Body of pancreas (tissue), 4 donors: ENCODE measurements around the gene SLC6A13.

Source experiments
- POLR2A ChIP-seq, 3 donors: fragments of 450-650 bp; IDR thresholded peaks; one replicate each; pipeline ENCODE4 v1.6.1; 2016; ENCODE audit warnings: antibody characterized with exemption in 3 of 3, mild to moderate bottlenecking in 2 of 3
- TF ChIP-seq, protein P1 (sequence below), 7 experiments: fragments of 450-650 bp in 4 of 7; fragments of 200-600 bp in 3 of 7; sonication (generic) in 3 of 7; IDR thresholded peaks; one replicate each; pipeline ENCODE4 v1.5.1; 2016 to 2019; ENCODE audit warnings: antibody characterized with exemption in 7 of 7

DNA sequence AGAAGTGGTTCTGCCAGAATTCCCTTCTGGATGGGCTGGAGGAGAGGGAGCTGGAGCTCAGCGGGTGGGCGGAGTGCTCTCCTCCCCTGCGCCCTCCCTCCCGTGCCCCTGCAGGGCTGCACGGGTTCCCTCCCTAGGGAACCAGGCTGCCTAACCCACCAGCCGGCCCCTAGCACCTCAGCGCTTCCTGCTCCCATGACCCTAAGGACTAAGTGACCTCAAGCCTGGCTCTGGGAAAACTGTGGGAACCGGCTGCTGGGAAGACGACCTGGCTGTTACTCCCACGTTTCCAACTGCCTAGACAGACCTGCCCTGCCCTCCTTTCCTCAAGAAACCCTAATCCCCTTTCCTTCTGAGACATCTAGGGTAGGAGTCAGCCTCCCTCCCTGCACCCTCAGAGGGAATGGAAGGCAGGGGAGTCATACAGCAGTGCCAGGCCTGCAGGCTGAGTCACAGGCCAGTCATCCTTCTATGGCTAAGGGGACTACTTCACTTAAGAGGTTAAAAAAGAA lies 80.2 kb downstream of the SLC6A13 start:
- TF ChIP-seq, protein P1, sequence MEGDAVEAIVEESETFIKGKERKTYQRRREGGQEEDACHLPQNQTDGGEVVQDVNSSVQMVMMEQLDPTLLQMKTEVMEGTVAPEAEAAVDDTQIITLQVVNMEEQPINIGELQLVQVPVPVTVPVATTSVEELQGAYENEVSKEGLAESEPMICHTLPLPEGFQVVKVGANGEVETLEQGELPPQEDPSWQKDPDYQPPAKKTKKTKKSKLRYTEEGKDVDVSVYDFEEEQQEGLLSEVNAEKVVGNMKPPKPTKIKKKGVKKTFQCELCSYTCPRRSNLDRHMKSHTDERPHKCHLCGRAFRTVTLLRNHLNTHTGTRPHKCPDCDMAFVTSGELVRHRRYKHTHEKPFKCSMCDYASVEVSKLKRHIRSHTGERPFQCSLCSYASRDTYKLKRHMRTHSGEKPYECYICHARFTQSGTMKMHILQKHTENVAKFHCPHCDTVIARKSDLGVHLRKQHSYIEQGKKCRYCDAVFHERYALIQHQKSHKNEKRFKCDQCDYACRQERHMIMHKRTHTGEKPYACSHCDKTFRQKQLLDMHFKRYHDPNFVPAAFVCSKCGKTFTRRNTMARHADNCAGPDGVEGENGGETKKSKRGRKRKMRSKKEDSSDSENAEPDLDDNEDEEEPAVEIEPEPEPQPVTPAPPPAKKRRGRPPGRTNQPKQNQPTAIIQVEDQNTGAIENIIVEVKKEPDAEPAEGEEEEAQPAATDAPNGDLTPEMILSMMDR (IDR thresholded peaks at IDR 0.05), result no peak
- TF ChIP-seq POLR2A (IDR thresholded peaks at IDR 0.05), result no peak
